Measurements from ENCODE around the gene GUK1.

GRCh38 chr1:228174482-228175315 lies 34.6 kb downstream of the GUK1 start:
- TF ChIP-seq CTCF (conservative IDR thresholded peaks at IDR 0.05): no peak
- TF ChIP-seq ZFX (IDR thresholded peaks at IDR 0.05): peak; percentile 24; the same call in 1 of the 2 replicates
